ENCODE results near the gene CAMSAP2. TPM values are rescaled to one million over a fixed set of nuclear protein-coding genes. Genes with fewer than 3 reads are reported as not detected.

Gene CAMSAP2
- total RNA-seq, 4 donors from 2014 or later, result 9.2 to 27.5 (median 19.7) TPM

DNA sequence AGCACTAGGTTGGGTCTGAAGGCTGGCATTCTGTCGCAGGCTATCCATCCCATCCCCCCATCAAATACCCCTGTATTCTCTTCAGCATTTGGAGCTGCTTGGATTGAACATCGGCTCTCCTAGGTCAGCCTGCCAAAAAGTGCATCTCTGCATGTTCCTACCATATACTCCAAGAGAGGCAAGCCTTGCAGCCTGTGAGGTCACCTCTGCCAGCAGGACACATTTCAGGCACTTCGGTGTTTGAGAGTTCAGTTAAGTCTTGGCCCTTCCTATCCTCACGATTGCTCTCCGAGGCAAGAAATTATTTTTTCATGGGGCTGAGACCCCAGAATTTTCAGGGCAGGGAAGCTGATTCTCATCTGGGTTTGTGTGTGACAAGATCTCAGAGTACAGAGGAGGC, 136.7 kb downstream of the CAMSAP2 start:
- no peak overlapping the region for H3K4me3 ChIP-seq
- peaks cover 5 to 16% (median 12%) of the 10 kb centered on the region in 3 donors for H3K4me1 ChIP-seq
- WGBS, 2 donors, result 84 to 86% methylated on average over 4 to 5 of the region's 5 CpGs
- H3K27me3 ChIP-seq, result peaks cover 0 to 89% (median 11%) of the 10 kb centered on the region in 4 donors
- intact Hi-C loops (cut with DNase I), result no loop called here
- H3K9me3 ChIP-seq, result no peaks in the 10 kb centered on the region
- no peak for DNase-seq
- no peaks in the 10 kb centered on the region for H3K36me3 ChIP-seq
- H3K27ac ChIP-seq, result no peak overlapping the region
- TF ChIP-seq, protein P1, sequence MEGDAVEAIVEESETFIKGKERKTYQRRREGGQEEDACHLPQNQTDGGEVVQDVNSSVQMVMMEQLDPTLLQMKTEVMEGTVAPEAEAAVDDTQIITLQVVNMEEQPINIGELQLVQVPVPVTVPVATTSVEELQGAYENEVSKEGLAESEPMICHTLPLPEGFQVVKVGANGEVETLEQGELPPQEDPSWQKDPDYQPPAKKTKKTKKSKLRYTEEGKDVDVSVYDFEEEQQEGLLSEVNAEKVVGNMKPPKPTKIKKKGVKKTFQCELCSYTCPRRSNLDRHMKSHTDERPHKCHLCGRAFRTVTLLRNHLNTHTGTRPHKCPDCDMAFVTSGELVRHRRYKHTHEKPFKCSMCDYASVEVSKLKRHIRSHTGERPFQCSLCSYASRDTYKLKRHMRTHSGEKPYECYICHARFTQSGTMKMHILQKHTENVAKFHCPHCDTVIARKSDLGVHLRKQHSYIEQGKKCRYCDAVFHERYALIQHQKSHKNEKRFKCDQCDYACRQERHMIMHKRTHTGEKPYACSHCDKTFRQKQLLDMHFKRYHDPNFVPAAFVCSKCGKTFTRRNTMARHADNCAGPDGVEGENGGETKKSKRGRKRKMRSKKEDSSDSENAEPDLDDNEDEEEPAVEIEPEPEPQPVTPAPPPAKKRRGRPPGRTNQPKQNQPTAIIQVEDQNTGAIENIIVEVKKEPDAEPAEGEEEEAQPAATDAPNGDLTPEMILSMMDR (IDR thresholded peaks at IDR 0.05), result no peak
- no peak for TF ChIP-seq POLR2A (IDR thresholded peaks at IDR 0.05)

- Histone ChIP-seq H3K4me1 (peaks cover 5 to 16% (median 12%) of the 10 kb centered on the region in 3 donors), H3K27me3 (peaks cover 0 to 73% (median 11%) of the 10 kb centered on the region in 4 donors), H3K9me3 (no peaks in the 10 kb centered on the region), H3K36me3 (no peaks in the 10 kb centered on the region), H3K27ac (no peak overlapping the region), H3K4me3 (no peak overlapping the region)
- 65 to 71% methylated on average over 3 of the region's 3 CpGs for WGBS, 2 donors
- intact Hi-C loops (cut with DNase I), result no loop called here
- no peak for TF ChIP-seq POLR2A (IDR thresholded peaks at IDR 0.05)
- TF ChIP-seq, protein P1 (IDR thresholded peaks at IDR 0.05), result no peak
- no peak for DNase-seq
Measured at GRCh38 chr1:200877010-200877409, 138.3 kb downstream of the CAMSAP2 start.

DNA sequence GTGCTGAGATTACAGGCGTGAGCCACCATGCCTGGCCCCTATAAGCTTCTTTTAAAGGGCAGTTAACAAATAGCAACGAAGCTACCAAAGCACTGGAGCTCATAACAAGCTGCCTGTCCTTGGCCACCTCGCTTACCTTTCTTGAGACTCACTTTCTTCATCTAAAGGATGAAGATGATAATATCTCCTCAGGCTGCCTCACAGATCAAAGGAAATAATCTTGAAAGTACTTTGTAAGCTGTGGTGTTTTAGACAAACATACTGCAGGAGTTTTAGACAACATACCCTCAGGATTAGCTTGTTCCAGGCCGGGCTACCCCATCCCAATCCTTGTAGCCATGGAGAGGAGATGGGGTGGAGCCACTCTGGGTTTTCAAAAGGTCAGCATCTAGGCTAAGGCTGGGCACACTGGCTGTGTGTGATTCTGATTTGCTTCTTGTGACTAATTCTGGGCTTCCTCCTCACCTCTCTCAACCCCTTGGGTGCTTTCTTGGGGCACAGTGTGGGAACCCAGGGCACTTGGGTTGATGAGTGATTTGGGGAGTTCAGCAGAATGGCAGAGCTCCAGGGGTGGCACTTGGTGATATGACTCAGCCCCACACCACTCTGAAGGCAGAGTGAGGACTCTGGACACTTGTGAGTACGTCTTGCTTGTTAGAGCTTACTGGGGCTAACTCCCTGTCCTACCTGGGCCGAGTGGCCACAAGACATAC, 139.3 kb downstream of the CAMSAP2 start:
- peaks cover 5 to 10% (median 9%) of the 10 kb centered on the region in 3 donors for H3K4me1 ChIP-seq
- DNase-seq, result no peak
- TF ChIP-seq, protein P1 (IDR thresholded peaks at IDR 0.05), result no peak
- TF ChIP-seq POLR2A (IDR thresholded peaks at IDR 0.05), result no peak
- no peak overlapping the region for H3K27ac ChIP-seq
- no peak overlapping the region for H3K4me3 ChIP-seq
- 58 to 79% methylated on average over 6 of the region's 6 CpGs for WGBS, 2 donors
- no peaks in the 10 kb centered on the region for H3K9me3 ChIP-seq
- intact Hi-C loops (cut with DNase I), result no loop called here
- peaks cover 0 to 63% (median 8%) of the 10 kb centered on the region in 4 donors for H3K27me3 ChIP-seq
- H3K36me3 ChIP-seq, result no peaks in the 10 kb centered on the region

- Histone ChIP-seq H3K36me3 (no peaks in the 10 kb centered on the region), H3K9me3 (no peaks in the 10 kb centered on the region), H3K27ac (no peak overlapping the region), H3K4me3 (no peak overlapping the region), H3K4me1 (no peaks in the 10 kb centered on the region), H3K27me3 (peaks cover 0 to 41% (median 0%) of the 10 kb centered on the region in 4 donors)
- intact Hi-C loops (cut with DNase I), result loop anchor here (10.0 kb wide), 1 partner anchor 85 kb away; no protein-coding TSS in a partner anchor
- TF ChIP-seq POLR2A (IDR thresholded peaks at IDR 0.05), result no peak
- TF ChIP-seq, protein P1 (IDR thresholded peaks at IDR 0.05), result no peak
- no peak for DNase-seq
- 57 to 73% methylated on average over 2 to 3 of the region's 3 CpGs for WGBS, 2 donors
Measured at GRCh38 chr1:200880212-200880611, 141.5 kb downstream of the CAMSAP2 start.

GRCh38 chr1:200883118-200883517, 144.4 kb downstream of the CAMSAP2 start:
- intact Hi-C loops (cut with DNase I), result loop anchor here (10.0 kb wide), 1 partner anchor 82 kb away; no protein-coding TSS in a partner anchor

More at GRCh38 chr1:200883118-200883517, 144.4 kb downstream of the CAMSAP2 start:
- TF ChIP-seq, protein P1 (IDR thresholded peaks at IDR 0.05), result no peak
- no peak for TF ChIP-seq POLR2A (IDR thresholded peaks at IDR 0.05)
- H3K36me3 ChIP-seq, result no peaks in the 10 kb centered on the region
- no peaks in the 10 kb centered on the region for H3K9me3 ChIP-seq
- H3K4me3 ChIP-seq, result no peak overlapping the region
- no peaks in the 10 kb centered on the region for H3K4me1 ChIP-seq
- no peak overlapping the region for H3K27ac ChIP-seq
- peaks cover 0 to 20% (median 0%) of the 10 kb centered on the region in 4 donors for H3K27me3 ChIP-seq
- no peak for DNase-seq
- 61 to 83% methylated on average over 3 of the region's 3 CpGs for WGBS, 2 donors

Data from esophagus squamous epithelium (tissue), 5 donors.